GM23338 (cell line): ENCODE results near the gene WDR5B. TPM values are rescaled to one million over a fixed set of nuclear protein-coding genes. Genes with fewer than 3 reads are reported as not detected.

Experiments
- ATAC-seq: fragments of 200-7000 bp; cut with Tn5 transposase; 3 replicates; pipeline ENCODE4 v1.9.1; 2020
- DNase-seq: peaks from one replicate; pipeline ENCODE4 v3.0.0-alpha.2; 2015; ENCODE audit warnings: low spot score
- H2AFZ ChIP-seq: fragments of 200-600 bp; sonication (generic); 2 replicates; pipeline ENCODE4 v1.8.0; 2016; ENCODE audit warnings: antibody characterized with exemption, mild to moderate bottlenecking, moderate library complexity
- H3F3A ChIP-seq: fragments of 200-600 bp; sonication (generic); replicated peaks from 2 replicates; pipeline ENCODE4 v1.8.0; 2017; ENCODE audit warnings: antibody characterized with exemption, mixed run types, low read depth
- H3K27ac ChIP-seq: fragments of 200-600 bp; sonication (generic); 2 replicates; pipeline ENCODE4 v1.6.1; 2016; ENCODE audit warnings: low read depth
- H3K27me3 ChIP-seq: fragments of 200-600 bp; sonication (generic); 2 replicates; pipeline ENCODE4 v1.8.0; 2016; ENCODE audit warnings: mild to moderate bottlenecking, mixed run types, moderate library complexity; ENCODE audit not compliant: insufficient read depth
- H3K36me3 ChIP-seq: fragments of 200-600 bp; sonication (generic); 2 replicates; pipeline ENCODE4 v1.8.0; 2016; ENCODE audit warnings: mild to moderate bottlenecking; ENCODE audit not compliant: insufficient read depth
- H3K4me1 ChIP-seq: fragments of 200-600 bp; sonication (generic); 2 replicates; pipeline ENCODE4 v1.8.0; 2016; ENCODE audit warnings: mild to moderate bottlenecking, moderate library complexity; ENCODE audit not compliant: insufficient read depth
- H3K4me2 ChIP-seq: fragments of 200-600 bp; sonication (generic); 2 replicates; pipeline ENCODE4 v1.7.1; 2017; ENCODE audit warnings: mixed run types
- H3K4me3 ChIP-seq: fragments of 200-600 bp; sonication (generic); 2 replicates; pipeline ENCODE4 v1.6.1; 2016; ENCODE audit warnings: mixed run types
- H3K79me2 ChIP-seq: fragments of 200-600 bp; sonication (generic); replicated peaks from 2 replicates; pipeline ENCODE4 v1.8.0; 2017; ENCODE audit warnings: mild to moderate bottlenecking; ENCODE audit not compliant: insufficient read depth
- H3K9me2 ChIP-seq: fragments of 200-600 bp; sonication (generic); 2 replicates; pipeline ENCODE4 v1.8.0; 2017; ENCODE audit not compliant: insufficient read depth
- H4K20me1 ChIP-seq: fragments of 200-600 bp; sonication (generic); replicated peaks from 2 replicates; pipeline ENCODE4 v1.8.0; 2017; ENCODE audit warnings: mild to moderate bottlenecking; ENCODE audit not compliant: insufficient read depth
- H3K27ac Mint-ChIP-seq: 2 replicates; pipeline ENCODE4 v1.8.0; 2020; ENCODE audit warnings: inconsistent platforms, mild to moderate bottlenecking, moderate library complexity, mixed read lengths
- H3K27me3 Mint-ChIP-seq: 3 replicates; pipeline ENCODE4 v1.8.0; 2022; ENCODE audit warnings: low read depth, mild to moderate bottlenecking, moderate library complexity, mixed read lengths, inconsistent platforms; ENCODE audit not compliant: insufficient read depth, poor library complexity
- H3K36me3 Mint-ChIP-seq: 3 replicates; pipeline ENCODE4 v1.8.0; 2021; ENCODE audit warnings: low read depth, mild to moderate bottlenecking, inconsistent platforms, moderate library complexity, mixed read lengths
- H3K4me1 Mint-ChIP-seq: 3 replicates; pipeline ENCODE4 v1.8.0; 2020; ENCODE audit warnings: mild to moderate bottlenecking, inconsistent platforms, mixed read lengths
- H3K4me3 Mint-ChIP-seq: 3 replicates; pipeline ENCODE4 v1.8.0; 2021; ENCODE audit warnings: moderate library complexity, mild to moderate bottlenecking, inconsistent platforms, mixed read lengths
- H3K9me3 Mint-ChIP-seq: 3 replicates; pipeline ENCODE4 v1.8.0; 2020; ENCODE audit warnings: moderate library complexity, mild to moderate bottlenecking, inconsistent platforms, mixed read lengths
- CTCF ChIP-seq, 2 experiments: fragments of 200-600 bp in 1 of 2; sonication (generic) in 1 of 2; conservative IDR thresholded peaks; 2 replicates each; pipeline versions ENCODE4 v1.5.1 to v1.6.1; 2016 to 2017; ENCODE audit warnings: antibody characterized with exemption in 2 of 2, low read depth in 2 of 2, mild to moderate bottlenecking in 2 of 2, moderate library complexity in 1 of 2
- EZH2 ChIP-seq: fragments of 200-600 bp; sonication (generic); IDR thresholded peaks from one replicate; pipeline ENCODE4 v1.8.0; 2017; ENCODE audit warnings: antibody characterized with exemption, mild to moderate bottlenecking, low read depth; ENCODE audit not compliant: unreplicated experiment
- EZH2phosphoT487 ChIP-seq: fragments of 200-600 bp; sonication (generic); IDR thresholded peaks from one replicate; pipeline ENCODE4 v1.8.1; 2018; ENCODE audit warnings: antibody characterized with exemption; ENCODE audit not compliant: unreplicated experiment
- POLR2AphosphoS5 ChIP-seq: IDR thresholded peaks from 2 replicates; pipeline ENCODE4 v1.6.1; 2016; ENCODE audit warnings: antibody characterized with exemption, low read depth
- REST ChIP-seq: IDR thresholded peaks from one replicate; pipeline ENCODE4 v1.6.1; 2018; ENCODE audit warnings: antibody characterized with exemption; ENCODE audit not compliant: unreplicated experiment
- ZNF114 ChIP-seq: fragments of 250-450 bp; sonication (Bioruptor Pico); IDR thresholded peaks from 2 replicates; pipeline ENCODE4 v1.5.0; 2020; ENCODE audit warnings: mild to moderate bottlenecking, moderate library complexity
- polyA plus RNA-seq: library from polyadenylated mRNA; unstranded; fragments of >200 nt; fragmentation: Nextera tagmentation; extraction: Ambion mirVana; gene quantifications from 2 replicates; pipeline ENCODE4 v1.2.1, GENCODE V29; 2016
- total RNA-seq: library from RNA; depleted of rRNA; stranded (reverse); fragments of >200 nt; shearing (Covaris generic); gene quantifications from 2 replicates; pipeline ENCODE4 v1.2.3, GENCODE V29; 2014

The WDR5B gene
- total and polyA plus RNA-seq, 2 experiments from 2014 or later = 0.81 to 2.7 TPM

- TF ChIP-seq REST = no peak
- no peak for TF ChIP-seq EZH2phosphoT487
- no peak for TF ChIP-seq POLR2AphosphoS5
- no peak for TF ChIP-seq EZH2
Observed at GRCh38 chr3:122406198-122406597, 9.7 kb downstream of the WDR5B start (continued).

GRCh38 chr3:122405015-122405414 lies 10.8 kb downstream of the WDR5B start:
- no peak overlapping the region for H3K27ac Mint-ChIP-seq
- H3K4me1 ChIP-seq = no peaks in the 10 kb centered on the region
- H2AFZ ChIP-seq = no peak overlapping the region
- TF ChIP-seq REST (no peak), ZNF114 (CRISPR knock-in tag) (no peak), CTCF (conservative IDR thresholded peaks at IDR 0.05; ENCODE audit: low read depth in 2 of 2) (no peak)
- H3K36me3 ChIP-seq = peaks cover 9% of the 10 kb centered on the region
- DNase-seq = no peak
- no peaks in the 10 kb centered on the region; the same call in 1 of the 2 replicates for H4K20me1 ChIP-seq
- no peak overlapping the region for H3K27ac ChIP-seq
- H3K9me2 ChIP-seq = no peaks in the 10 kb centered on the region
- H3K27me3 ChIP-seq = no peaks in the 10 kb centered on the region
- H3K9me3 Mint-ChIP-seq = no peaks in the 10 kb centered on the region; the same call in 2 of the 3 replicates
- H3K79me2 ChIP-seq = no peaks in the 10 kb centered on the region
- H3K36me3 Mint-ChIP-seq = peaks cover 22% of the 10 kb centered on the region
- no peaks in the 10 kb centered on the region for H3F3A ChIP-seq
- no peaks in the 10 kb centered on the region for H3K4me1 Mint-ChIP-seq
- no peak overlapping the region for H3K4me3 Mint-ChIP-seq
- ATAC-seq = no peak
- no peak overlapping the region for H3K4me3 ChIP-seq
- no peaks in the 10 kb centered on the region for H3K27me3 Mint-ChIP-seq
- H3K4me2 ChIP-seq = no peak overlapping the region
